K562 (cell line): ENCODE results near the gene GABBR1. TPM values are rescaled to one million over a fixed set of nuclear protein-coding genes. Genes with fewer than 3 reads are reported as not detected.

ENCODE experiments used
- DDX20 ChIP-seq: fragments of 450-650 bp; IDR thresholded peaks from 2 replicates; pipeline ENCODE4 v1.6.1; 2016; ENCODE audit warnings: missing genetic modification characterization, low read depth, mild to moderate bottlenecking, missing compliant biosample characterization, moderate library complexity
- HDAC3 ChIP-seq: fragments of 450-650 bp; IDR thresholded peaks from 2 replicates; pipeline ENCODE4 v1.6.1; 2018; ENCODE audit warnings: borderline replicate concordance, mild to moderate bottlenecking, moderate library complexity; ENCODE audit not compliant: partially characterized antibody
- HSF4 ChIP-seq: fragments of 250-450 bp; sonication (Bioruptor Pico); IDR thresholded peaks from 2 replicates; pipeline ENCODE4 v2.1.2; 2022; ENCODE audit warnings: mild to moderate bottlenecking, moderate library complexity, borderline replicate concordance
- ILK ChIP-seq: fragments of 450-650 bp; IDR thresholded peaks from 2 replicates; pipeline ENCODE4 v1.6.1; 2016; ENCODE audit warnings: missing genetic modification characterization, low read depth, mild to moderate bottlenecking, missing compliant biosample characterization, moderate library complexity, borderline replicate concordance
- MAFK ChIP-seq: IDR thresholded peaks from 2 replicates; pipeline ENCODE4 v1.6.1; 2011; ENCODE audit warnings: low read length, improper control_type of control experiment
- MLX ChIP-seq, 2 experiments: fragments of 450-650 bp in 1 of 2; sonication (generic) in 1 of 2; formaldehyde crosslinking; conservative IDR thresholded peaks; 2 replicates each; pipeline versions ENCODE4 v1.4.0 to v1.8.1; 2020 to 2022; ENCODE audit warnings: mild to moderate bottlenecking in 1 of 2, missing genetic modification reagents in 1 of 2
- PHF21A ChIP-seq: fragments of 450-650 bp; IDR thresholded peaks from 2 replicates; pipeline ENCODE4 v1.6.1; 2017; ENCODE audit warnings: low read depth, borderline replicate concordance
- PPARD ChIP-seq: fragments of 250-450 bp; sonication (Bioruptor Pico); IDR thresholded peaks from 2 replicates; pipeline ENCODE4 v1.8.0; 2022; ENCODE audit warnings: inconsistent platforms, mild to moderate bottlenecking, moderate library complexity
- RBFOX2 ChIP-seq: fragments of 200-400 bp; formaldehyde crosslinking; IDR thresholded peaks from 2 replicates; pipeline ENCODE4 v1.6.1; 2017; ENCODE audit warnings: low read depth, mild to moderate bottlenecking, low read length, moderate library complexity
- RCOR1 ChIP-seq, 2 experiments: IDR thresholded peaks; 2 replicates each; pipeline ENCODE4 v1.6.1; 2012; ENCODE audit warnings: low read depth in 2 of 2, low read length in 2 of 2, borderline replicate concordance in 1 of 2, improper control_type of control experiment in 1 of 2
- SMC3 ChIP-seq: conservative IDR thresholded peaks from 2 replicates; pipeline ENCODE4 v1.6.1; 2011; ENCODE audit warnings: low read depth, low read length, improper control_type of control experiment; ENCODE audit not compliant: insufficient read depth
- SNRNP70 ChIP-seq: fragments of 200-400 bp; formaldehyde crosslinking; optimal IDR thresholded peaks from 2 replicates; pipeline ENCODE3; 2017; ENCODE audit warnings: low read depth, low read length
- TEAD4 ChIP-seq, 2 experiments: sonication (generic) in 1 of 2; formaldehyde crosslinking in 1 of 2; IDR thresholded peaks; 2 replicates each; pipeline versions ENCODE4 v1.6.1 to v1.8.0; 2012 to 2022; ENCODE audit warnings: borderline replicate concordance in 1 of 2, inconsistent platforms in 1 of 2, low read length in 1 of 2, mild to moderate bottlenecking in 1 of 2, missing genetic modification reagents in 1 of 2
- ZBTB1 ChIP-seq: sonication (generic); formaldehyde crosslinking; IDR thresholded peaks from 2 replicates; pipeline ENCODE4 v1.8.1; 2023; ENCODE audit warnings: missing genetic modification reagents, low read depth, mild to moderate bottlenecking, borderline replicate concordance
- polyA plus RNA-seq, 8 experiments: library from polyadenylated mRNA; depleted of rRNA in 4 of 8; stranded (reverse) in 5 of 8; unstranded in 3 of 8; fragments of >200 nt; fragmentation: Nextera tagmentation in 2 of 8; fragmentation: Illumina TruSeq in 1 of 8; extraction: Ambion mirVana in 2 of 8; extraction: Trizol in 1 of 8; gene quantifications; 2 replicates each; pipeline versions ENCODE4 v1.2.1 to v1.2.3, GENCODE V29; 2011 to 2014; ENCODE audit warnings: inconsistent platforms in 1 of 8, missing spikeins in 1 of 8
- total RNA-seq, 7 experiments: library from RNA; depleted of rRNA in 6 of 7; stranded (reverse); fragments of >200 nt in 6 of 7; fragmentation: Illumina TruSeq in 2 of 7; extraction: Trizol in 2 of 7; gene quantifications; 2 replicates each; pipeline versions ENCODE4 v1.2.1 to v1.2.3, GENCODE V29; 2011 to 2021; ENCODE audit warnings: low replicate concordance in 1 of 7
- TF ChIP-seq, protein P1 (sequence below): fragments of 150-350 bp; conservative IDR thresholded peaks from 2 replicates; pipeline ENCODE4 v1.6.1; 2014; ENCODE audit warnings: low read length
- TF ChIP-seq, protein P2 (sequence below), 3 experiments: IDR thresholded peaks in 2 of 3; conservative IDR thresholded peaks in 1 of 3; 2 replicates each; pipeline ENCODE4 v1.5.1; 2011 to 2012; ENCODE audit warnings: low read length in 3 of 3, mild to moderate bottlenecking in 3 of 3, control low read depth in 2 of 3, improper control_type of control experiment in 1 of 3, inconsistent platforms in 1 of 3, low read depth in 1 of 3, mixed read lengths in 1 of 3, moderate library complexity in 1 of 3; ENCODE audit not compliant: insufficient read depth in 2 of 3
- TF ChIP-seq, protein P3 (sequence below): sonication (generic); formaldehyde crosslinking; IDR thresholded peaks from 2 replicates; pipeline ENCODE4 v1.8.0; 2022; ENCODE audit warnings: missing genetic modification reagents, mild to moderate bottlenecking, moderate library complexity, borderline replicate concordance

The GABBR1 gene
- total and polyA plus RNA-seq, 9 of the 15 experiments (the other 6 are each of a cell fraction or from before 2014, with no cell fraction given) = 2.2 to 48.3 (median 20.8) TPM

- TF ChIP-seq, protein P1, sequence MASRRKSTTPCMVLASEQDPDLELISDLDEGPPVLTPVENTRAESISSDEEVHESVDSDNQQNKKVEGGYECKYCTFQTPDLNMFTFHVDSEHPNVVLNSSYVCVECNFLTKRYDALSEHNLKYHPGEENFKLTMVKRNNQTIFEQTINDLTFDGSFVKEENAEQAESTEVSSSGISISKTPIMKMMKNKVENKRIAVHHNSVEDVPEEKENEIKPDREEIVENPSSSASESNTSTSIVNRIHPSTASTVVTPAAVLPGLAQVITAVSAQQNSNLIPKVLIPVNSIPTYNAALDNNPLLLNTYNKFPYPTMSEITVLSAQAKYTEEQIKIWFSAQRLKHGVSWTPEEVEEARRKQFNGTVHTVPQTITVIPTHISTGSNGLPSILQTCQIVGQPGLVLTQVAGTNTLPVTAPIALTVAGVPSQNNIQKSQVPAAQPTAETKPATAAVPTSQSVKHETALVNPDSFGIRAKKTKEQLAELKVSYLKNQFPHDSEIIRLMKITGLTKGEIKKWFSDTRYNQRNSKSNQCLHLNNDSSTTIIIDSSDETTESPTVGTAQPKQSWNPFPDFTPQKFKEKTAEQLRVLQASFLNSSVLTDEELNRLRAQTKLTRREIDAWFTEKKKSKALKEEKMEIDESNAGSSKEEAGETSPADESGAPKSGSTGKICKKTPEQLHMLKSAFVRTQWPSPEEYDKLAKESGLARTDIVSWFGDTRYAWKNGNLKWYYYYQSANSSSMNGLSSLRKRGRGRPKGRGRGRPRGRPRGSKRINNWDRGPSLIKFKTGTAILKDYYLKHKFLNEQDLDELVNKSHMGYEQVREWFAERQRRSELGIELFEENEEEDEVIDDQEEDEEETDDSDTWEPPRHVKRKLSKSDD = no peak
- TF ChIP-seq ILK (tag) (no peak), MLX (CRISPR knock-in tag; conservative IDR thresholded peaks at IDR 0.05) (no peak), RBFOX2 (no peak), SNRNP70 (no peak), DDX20 (tag) (no peak), HDAC3 (no peak), PHF21A (peak; percentile 71; the same call in 1 of the 2 replicates), TEAD4 (IDR thresholded peaks at IDR 0.05; ENCODE audit: low read length) (0 out of 2 replicates have a peak, but pooled peaks have one; percentile 18), TEAD4 (CRISPR knock-in tag; IDR thresholded peaks at IDR 0.05; ENCODE audit: borderline replicate concordance) (no peak), SMC3 (no peak), MAFK (no peak), RCOR1 (IDR thresholded peaks at IDR 0.05; ENCODE audit: borderline replicate concordance in 1 of 2, low read depth in 2 of 2, low read length in 2 of 2) (peak in 1 of 2 experiments; percentile 70; a peak in 2 of 4 replicates), ZBTB1 (CRISPR knock-in tag) (no peak; the same call in 1 of the 2 replicates), HSF4 (CRISPR knock-in tag) (no peak), PPARD (CRISPR knock-in tag) (no peak)
- TF ChIP-seq, protein P2, sequence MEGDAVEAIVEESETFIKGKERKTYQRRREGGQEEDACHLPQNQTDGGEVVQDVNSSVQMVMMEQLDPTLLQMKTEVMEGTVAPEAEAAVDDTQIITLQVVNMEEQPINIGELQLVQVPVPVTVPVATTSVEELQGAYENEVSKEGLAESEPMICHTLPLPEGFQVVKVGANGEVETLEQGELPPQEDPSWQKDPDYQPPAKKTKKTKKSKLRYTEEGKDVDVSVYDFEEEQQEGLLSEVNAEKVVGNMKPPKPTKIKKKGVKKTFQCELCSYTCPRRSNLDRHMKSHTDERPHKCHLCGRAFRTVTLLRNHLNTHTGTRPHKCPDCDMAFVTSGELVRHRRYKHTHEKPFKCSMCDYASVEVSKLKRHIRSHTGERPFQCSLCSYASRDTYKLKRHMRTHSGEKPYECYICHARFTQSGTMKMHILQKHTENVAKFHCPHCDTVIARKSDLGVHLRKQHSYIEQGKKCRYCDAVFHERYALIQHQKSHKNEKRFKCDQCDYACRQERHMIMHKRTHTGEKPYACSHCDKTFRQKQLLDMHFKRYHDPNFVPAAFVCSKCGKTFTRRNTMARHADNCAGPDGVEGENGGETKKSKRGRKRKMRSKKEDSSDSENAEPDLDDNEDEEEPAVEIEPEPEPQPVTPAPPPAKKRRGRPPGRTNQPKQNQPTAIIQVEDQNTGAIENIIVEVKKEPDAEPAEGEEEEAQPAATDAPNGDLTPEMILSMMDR (IDR thresholded peaks at IDR 0.05 in 2 of 3, conservative IDR thresholded peaks at IDR 0.05 in 1 of 3; ENCODE audit: insufficient read depth in 2 of 3, low read depth in 1 of 3, low read length in 3 of 3) = peak; percentile 59 to 73 (median 60)
- TF ChIP-seq, protein P3, sequence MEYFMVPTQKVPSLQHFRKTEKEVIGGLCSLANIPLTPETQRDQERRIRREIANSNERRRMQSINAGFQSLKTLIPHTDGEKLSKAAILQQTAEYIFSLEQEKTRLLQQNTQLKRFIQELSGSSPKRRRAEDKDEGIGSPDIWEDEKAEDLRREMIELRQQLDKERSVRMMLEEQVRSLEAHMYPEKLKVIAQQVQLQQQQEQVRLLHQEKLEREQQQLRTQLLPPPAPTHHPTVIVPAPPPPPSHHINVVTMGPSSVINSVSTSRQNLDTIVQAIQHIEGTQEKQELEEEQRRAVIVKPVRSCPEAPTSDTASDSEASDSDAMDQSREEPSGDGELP (CRISPR knock-in tag) = no peak
These were observed 18.6 kb upstream of the GABBR1 start (continued) for GRCh38 chr6:29651413-29652197.
